ENCODE data around the gene RBM28. TPM values are rescaled to one million over a fixed set of nuclear protein-coding genes. Genes with fewer than 3 reads are reported as not detected.

Gene RBM28
- total and polyA plus RNA-seq, 2 of the 8 experiments (the other 6 are each of a cell fraction or from before 2014, with no cell fraction given) = 12.8 to 65.3 TPM

GRCh38 chr7:128255271-128255670 lies 88.4 kb downstream of the RBM28 start:
- no peak overlapping the region for H3K4me3 ChIP-seq (ENCODE audit: extremely low read depth in 1 of 4, insufficient read depth in 2 of 4, low read depth in 3 of 4, low read length in 4 of 4)
- H4K8ac ChIP-seq (ENCODE audit: extremely low read depth, insufficient read depth, low read length) = no peak overlapping the region
- no peak overlapping the region for H3K23ac ChIP-seq (ENCODE audit: insufficient read length)
- FAIRE-seq = no peak
- 85% methylated on average over 2 of the region's 2 CpGs; no CpG with 5 or more reads in 1 of the 2 experiments for WGBS, 2 experiments (ENCODE audit: extremely low coverage in 1 of 2, insufficient coverage in 1 of 2, insufficient read length in 1 of 2, insufficient replicate concordance in 2 of 2, low coverage in 1 of 2, low lambda C conversion rate in 2 of 2, missing lambda C conversion rate in 1 of 2)
- H2BK12ac ChIP-seq (ENCODE audit: low read depth, low read length) = no peak overlapping the region
- no peak overlapping the region for H2AFZ ChIP-seq (ENCODE audit: low read length)
- no peak overlapping the region for H4K5ac ChIP-seq (ENCODE audit: insufficient read length, low read depth, low read length)
- H3K27me3 ChIP-seq (replicated peaks in 1 of 4; ENCODE audit: control insufficient read depth in 3 of 4, extremely low read depth in 1 of 4, insufficient read depth in 3 of 4, low read length in 3 of 4) = no peaks in the 10 kb centered on the region
- no peaks in the 10 kb centered on the region for H3K79me1 ChIP-seq (ENCODE audit: low read depth, low read length)
- H3K79me2 ChIP-seq (ENCODE audit: control insufficient read depth in 1 of 2, insufficient read depth in 2 of 2, low read length in 2 of 2) = no peaks in the 10 kb centered on the region
- no peak overlapping the region for H2BK5ac ChIP-seq (ENCODE audit: low read depth, low read length)
- peaks cover 3 to 11% (median 8%) of the 10 kb centered on the region in 4 experiments for H3K4me1 ChIP-seq (replicated peaks in 1 of 4; ENCODE audit: control insufficient read depth in 3 of 4, insufficient read depth in 4 of 4, low read length in 3 of 4)
- H3K56ac ChIP-seq (replicated peaks; ENCODE audit: insufficient read length, low read depth, low read length) = no peak overlapping the region
- POLR2A ChIA-PET (ENCODE audit: partially characterized antibody) = interaction anchor here (5.8 kb wide), 1 partner anchor 12 kb away, joined by 23 read pairs; no protein-coding TSS in a partner anchor
- H3K23me2 ChIP-seq (ENCODE audit: low read depth, low read length) = no peaks in the 10 kb centered on the region
- 0 out of 4 replicates have a peak, but pooled peaks cover 0 to 3% of the 10 kb centered on the region in 2 experiments for H3K9me3 ChIP-seq (ENCODE audit: insufficient read depth in 2 of 2, low read depth in 1 of 2, low read length in 1 of 2)
- H4K20me1 ChIP-seq (replicated peaks in 1 of 2; ENCODE audit: control insufficient read depth in 1 of 2, insufficient read depth in 2 of 2, low read length in 2 of 2) = no peaks in the 10 kb centered on the region
- CTCF ChIA-PET (ENCODE audit: partially characterized antibody) = interaction anchor here (1.0 to 1.3 kb wide), 3 partner anchors 8 to 37 kb away, joined by 3 to 5 read pairs (median 3); no protein-coding TSS in a partner anchor
- H2BK15ac ChIP-seq (ENCODE audit: low read length) = no peak overlapping the region
- no peaks in the 10 kb centered on the region for H3K36me3 ChIP-seq (ENCODE audit: control insufficient read depth in 2 of 4, insufficient read depth in 4 of 4, low read length in 3 of 4)
- DNase-seq (ENCODE audit: low read depth in 1 of 2, low spot score in 2 of 2) = no peak
- no peak overlapping the region for H3K14ac ChIP-seq (ENCODE audit: insufficient read length)
- no peak overlapping the region for H2BK20ac ChIP-seq (ENCODE audit: low read length)
- no peak overlapping the region for H3K27ac ChIP-seq (ENCODE audit: low read depth, low read length)
- no peak overlapping the region for H3K18ac ChIP-seq (ENCODE audit: extremely low read depth, low read length)
- no peak overlapping the region for H2AK5ac ChIP-seq (ENCODE audit: low read depth, low read length)
- no peak overlapping the region for H2BK120ac ChIP-seq (replicated peaks; ENCODE audit: low read depth, low read length)
- H4K91ac ChIP-seq (replicated peaks; ENCODE audit: insufficient read length, low read length) = no peak overlapping the region
- no peak overlapping the region for H3K4ac ChIP-seq (replicated peaks; ENCODE audit: insufficient read length, low read depth, low read length)
- H3K9ac ChIP-seq (replicated peaks in 1 of 4; ENCODE audit: extremely low read depth in 1 of 4, low read depth in 3 of 4, low read length in 3 of 4) = no peak overlapping the region
- no peak overlapping the region for H3K4me2 ChIP-seq (ENCODE audit: insufficient read depth in 1 of 2, low read depth in 2 of 2, low read length in 2 of 2)
- TF ChIP-seq, protein P1, sequence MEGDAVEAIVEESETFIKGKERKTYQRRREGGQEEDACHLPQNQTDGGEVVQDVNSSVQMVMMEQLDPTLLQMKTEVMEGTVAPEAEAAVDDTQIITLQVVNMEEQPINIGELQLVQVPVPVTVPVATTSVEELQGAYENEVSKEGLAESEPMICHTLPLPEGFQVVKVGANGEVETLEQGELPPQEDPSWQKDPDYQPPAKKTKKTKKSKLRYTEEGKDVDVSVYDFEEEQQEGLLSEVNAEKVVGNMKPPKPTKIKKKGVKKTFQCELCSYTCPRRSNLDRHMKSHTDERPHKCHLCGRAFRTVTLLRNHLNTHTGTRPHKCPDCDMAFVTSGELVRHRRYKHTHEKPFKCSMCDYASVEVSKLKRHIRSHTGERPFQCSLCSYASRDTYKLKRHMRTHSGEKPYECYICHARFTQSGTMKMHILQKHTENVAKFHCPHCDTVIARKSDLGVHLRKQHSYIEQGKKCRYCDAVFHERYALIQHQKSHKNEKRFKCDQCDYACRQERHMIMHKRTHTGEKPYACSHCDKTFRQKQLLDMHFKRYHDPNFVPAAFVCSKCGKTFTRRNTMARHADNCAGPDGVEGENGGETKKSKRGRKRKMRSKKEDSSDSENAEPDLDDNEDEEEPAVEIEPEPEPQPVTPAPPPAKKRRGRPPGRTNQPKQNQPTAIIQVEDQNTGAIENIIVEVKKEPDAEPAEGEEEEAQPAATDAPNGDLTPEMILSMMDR (IDR thresholded peaks at IDR 0.05; ENCODE audit: control extremely low read depth in 1 of 3, insufficient read depth in 1 of 3, low read depth in 1 of 3, low read length in 3 of 3) = no peak
- TF ChIP-seq ZNF274 (IDR thresholded peaks at IDR 0.05; ENCODE audit: borderline replicate concordance, extremely low read depth, low read length) (no peak), KDM1A (IDR thresholded peaks at IDR 0.05; ENCODE audit: borderline replicate concordance, low read length) (no peak), ASH2L (IDR thresholded peaks at IDR 0.05; ENCODE audit: low read length) (no peak), RFX5 (IDR thresholded peaks at IDR 0.05; ENCODE audit: borderline replicate concordance, low read depth, low read length) (no peak), TBP (IDR thresholded peaks at IDR 0.05; ENCODE audit: low read depth, low read length) (no peak), CBX5 (IDR thresholded peaks at IDR 0.05; ENCODE audit: low read depth, low read length) (no peak), RBBP5 (IDR thresholded peaks at IDR 0.05; ENCODE audit: borderline replicate concordance, low read depth, low read length) (no peak), SAP30 (IDR thresholded peaks at IDR 0.05; ENCODE audit: insufficient read depth, insufficient replicate concordance, low read length) (no peak), CHD2 (IDR thresholded peaks at IDR 0.05; ENCODE audit: low read length) (no peak), FOSL1 (IDR thresholded peaks at IDR 0.05; ENCODE audit: insufficient read depth, low read depth, low read length) (no peak)
